ENCODE data around the gene UROD. TPM values are rescaled to one million over a fixed set of nuclear protein-coding genes. Genes with fewer than 3 reads are reported as not detected.

The UROD gene
- total RNA-seq, 1 experiment from 2014 or later = 92.2 TPM

GRCh38 chr1:45016767-45017166 lies 4.7 kb downstream of the UROD start:
- H3T11ph ChIP-seq (ENCODE audit: low read length) = no peak overlapping the region
- no peak overlapping the region for H3K27ac ChIP-seq (ENCODE audit: insufficient read length, low read depth, low read length)
- peaks cover 4 to 20% (median 16%) of the 10 kb centered on the region in 3 experiments; a peak in 6 of 7 replicates for H3K36me3 Mint-ChIP-seq (ENCODE audit: insufficient read depth in 1 of 3, low read depth in 3 of 3)
- no peak overlapping the region for H3K4me3 Mint-ChIP-seq
- H2BK20ac ChIP-seq (ENCODE audit: low read depth, low read length, poor library complexity, severe bottlenecking) = no peak overlapping the region
- H3K9ac ChIP-seq (ENCODE audit: extremely low read depth, insufficient read length, low read length) = no peak overlapping the region
- H2BK120ac ChIP-seq (ENCODE audit: low read depth, low read length, poor library complexity, severe bottlenecking) = no peak overlapping the region
- no peak overlapping the region for H4K8ac ChIP-seq (replicated peaks; ENCODE audit: insufficient read length, low read depth, low read length)
- no peaks in the 10 kb centered on the region for H4K20me1 ChIP-seq (ENCODE audit: control insufficient read depth, insufficient read depth, insufficient read length)
- H4K5ac ChIP-seq (ENCODE audit: insufficient read length, low read depth, low read length) = no peak overlapping the region
- H3K4me2 ChIP-seq (ENCODE audit: insufficient read depth, insufficient read length, low read length) = no peak overlapping the region
- WGBS (ENCODE audit: extremely low coverage, insufficient read length, low lambda C conversion rate) = no CpG with 5 or more reads among the region's 6 CpGs
- peaks cover 3% of the 10 kb centered on the region; the same call in 1 of the 2 replicates for H3K4me1 ChIP-seq (ENCODE audit: insufficient read depth, low read length)
- no peak overlapping the region for H3K4ac ChIP-seq (ENCODE audit: low read depth, low read length)
- no peak overlapping the region for H2AFZ ChIP-seq (ENCODE audit: low read length)
- H3K56ac ChIP-seq (ENCODE audit: insufficient read length, low read depth, low read length) = no peak overlapping the region
- no peaks in the 10 kb centered on the region for H3K79me2 ChIP-seq (ENCODE audit: insufficient read depth, low read length)
- H3K23me2 ChIP-seq (ENCODE audit: insufficient read length, low read depth, low read length, poor library complexity, severe bottlenecking) = peaks cover 10% of the 10 kb centered on the region
- H2BK12ac ChIP-seq (ENCODE audit: insufficient read length, low read depth, low read length) = no peak overlapping the region
- H3K27ac Mint-ChIP-seq = no peak overlapping the region
- TF ChIP-seq CTCF (conservative IDR thresholded peaks at IDR 0.05) = no peak
- no peaks in the 10 kb centered on the region for H3K27me3 ChIP-seq (ENCODE audit: insufficient read depth, low read length)
- no peaks in the 10 kb centered on the region for H3K9me3 Mint-ChIP-seq
- H2AK5ac ChIP-seq (ENCODE audit: insufficient read length, low read length) = no peak overlapping the region
- H3K4me1 Mint-ChIP-seq = peaks cover 15 to 18% of the 10 kb centered on the region in 2 experiments
- H3K14ac ChIP-seq (ENCODE audit: insufficient read depth, low read length) = no peak overlapping the region
- no peaks in the 10 kb centered on the region for H3K79me1 ChIP-seq (ENCODE audit: insufficient read depth, low read depth, low read length, poor library complexity, severe bottlenecking)
- no peaks in the 10 kb centered on the region for H3K9me3 ChIP-seq (ENCODE audit: control insufficient read depth, low read depth, low read length)
- no peak overlapping the region for H3K23ac ChIP-seq (ENCODE audit: insufficient read length, low read depth, low read length)
- H2BK5ac ChIP-seq (ENCODE audit: insufficient read length, low read length) = no peak overlapping the region
- no peak for DNase-seq
- H4K91ac ChIP-seq (ENCODE audit: insufficient read length, low read depth, low read length) = no peak overlapping the region
- H3K27me3 Mint-ChIP-seq (ENCODE audit: low read depth) = no peaks in the 10 kb centered on the region
- no peak overlapping the region for H2BK15ac ChIP-seq (ENCODE audit: low read depth, low read length)
- H3K18ac ChIP-seq (ENCODE audit: insufficient read length, low read depth, low read length) = no peak overlapping the region

Data from H9 (cell line).